GM12878 (cell line): Measurements from ENCODE around the gene GPBAR1. TPM values are rescaled to one million over a fixed set of nuclear protein-coding genes. Genes with fewer than 3 reads are reported as not detected.

Source experiments
- ATF2 ChIP-seq: IDR thresholded peaks from 2 replicates; pipeline ENCODE4 v1.6.1; 2012; ENCODE audit warnings: low read length, inconsistent platforms
- ATF7 ChIP-seq: fragments of 450-650 bp; IDR thresholded peaks from 2 replicates; pipeline ENCODE4 v1.6.1; 2016; ENCODE audit warnings: low read depth, mild to moderate bottlenecking
- BHLHE40 ChIP-seq, 2 experiments: fragments of 450-650 bp in 1 of 2; IDR thresholded peaks; 2 replicates each; pipeline ENCODE4 v1.6.1; 2011 to 2017; ENCODE audit warnings: low read depth in 2 of 2, borderline replicate concordance in 1 of 2, improper control_type of control experiment in 1 of 2, low read length in 1 of 2, mild to moderate bottlenecking in 1 of 2
- CBX3 ChIP-seq: fragments of 200-600 bp; sonication (generic); IDR thresholded peaks from 2 replicates; pipeline ENCODE4 v1.6.1; 2016; ENCODE audit warnings: low read depth, borderline replicate concordance
- CHD1 ChIP-seq: IDR thresholded peaks from 2 replicates; pipeline ENCODE4 v1.6.1; 2012; ENCODE audit warnings: low read depth, low read length, improper control_type of control experiment
- FOXK2 ChIP-seq: fragments of 450-650 bp; IDR thresholded peaks from 2 replicates; pipeline ENCODE4 v1.6.1; 2017; ENCODE audit warnings: mild to moderate bottlenecking, moderate library complexity
- HDAC2 ChIP-seq: fragments of 200-600 bp; sonication (generic); IDR thresholded peaks from 2 replicates; pipeline ENCODE4 v1.6.1; 2017
- HDAC6 ChIP-seq: fragments of 200-600 bp; sonication (generic); IDR thresholded peaks from one replicate; pipeline ENCODE4 v1.8.0; 2017; ENCODE audit warnings: antibody characterized with exemption; ENCODE audit not compliant: unreplicated experiment
- IRF4 ChIP-seq: IDR thresholded peaks from 2 replicates; pipeline ENCODE4 v1.6.1; 2011; ENCODE audit warnings: low read depth, low read length
- JUNB ChIP-seq: IDR thresholded peaks from 2 replicates; pipeline ENCODE4 v1.6.1; 2016; ENCODE audit warnings: antibody characterized with exemption, mild to moderate bottlenecking
- MEF2A ChIP-seq: IDR thresholded peaks from 2 replicates; pipeline ENCODE4 v1.6.1; 2011; ENCODE audit warnings: low read depth, mild to moderate bottlenecking, low read length, moderate library complexity; ENCODE audit not compliant: insufficient read depth
- MTA3 ChIP-seq: IDR thresholded peaks from 2 replicates; pipeline ENCODE4 v1.6.1; 2012; ENCODE audit warnings: low read length, inconsistent platforms, borderline replicate concordance
- MXI1 ChIP-seq: fragments of 150-350 bp; IDR thresholded peaks from 2 replicates; pipeline ENCODE4 v1.6.1; 2011; ENCODE audit warnings: low read depth, mild to moderate bottlenecking, inconsistent platforms, low read length, improper control_type of control experiment
- NFXL1 ChIP-seq: fragments of 450-650 bp; IDR thresholded peaks from 2 replicates; pipeline ENCODE4 v1.6.1; 2017; ENCODE audit warnings: antibody characterized with exemption, mild to moderate bottlenecking, borderline replicate concordance
- PBX3 ChIP-seq: IDR thresholded peaks from 2 replicates; pipeline ENCODE4 v1.6.1; 2011; ENCODE audit warnings: mild to moderate bottlenecking, low read depth, low read length, moderate library complexity; ENCODE audit not compliant: insufficient replicate concordance
- PKNOX1 ChIP-seq: fragments of 450-650 bp; IDR thresholded peaks from 2 replicates; pipeline ENCODE4 v1.6.1; 2016; ENCODE audit warnings: mild to moderate bottlenecking
- POLR2A ChIP-seq: IDR thresholded peaks from 2 replicates; pipeline ENCODE4 v1.6.1; 2011; ENCODE audit warnings: low read depth, mild to moderate bottlenecking, low read length
- RUNX3 ChIP-seq: IDR thresholded peaks from 2 replicates; pipeline ENCODE4 v1.6.1; 2012; ENCODE audit warnings: low read length, inconsistent platforms
- SMAD1 ChIP-seq: fragments of 450-650 bp; IDR thresholded peaks from 2 replicates; pipeline ENCODE4 v1.6.1; 2018; ENCODE audit warnings: mild to moderate bottlenecking, low read depth; ENCODE audit not compliant: partially characterized antibody
- YY1 ChIP-seq: IDR thresholded peaks from 2 replicates; pipeline ENCODE4 v1.6.1; 2011; ENCODE audit warnings: low read depth, mild to moderate bottlenecking, low read length
- ZBED1 ChIP-seq: IDR thresholded peaks from 2 replicates; pipeline ENCODE4 v1.6.1; 2016; ENCODE audit warnings: borderline replicate concordance
- polyA plus RNA-seq, 11 experiments: library from polyadenylated mRNA; depleted of rRNA in 4 of 11; unstranded in 6 of 11; stranded (reverse) in 5 of 11; fragments of >200 nt; fragmentation: Nextera tagmentation in 4 of 11; fragmentation: Illumina TruSeq in 1 of 11; extraction: Ambion mirVana in 4 of 11; extraction: Trizol in 1 of 11; gene quantifications; 1 replicate in 1 of 11; 2 replicates in 10 of 11; pipeline versions ENCODE4 v1.2.1 to v1.2.3, GENCODE V29; 2011 to 2016; ENCODE audit warnings: inconsistent platforms in 2 of 11, missing spikeins in 2 of 11, low read depth in 1 of 11
- total RNA-seq, 4 experiments: library from RNA; depleted of rRNA in 3 of 4; stranded (reverse); fragments of >200 nt in 3 of 4; fragmentation: Illumina TruSeq in 1 of 4; extraction: Trizol in 1 of 4; gene quantifications; 2 replicates each; pipeline versions ENCODE4 v1.2.1 to v1.2.3, GENCODE V29; 2013 to 2021
- TF ChIP-seq, protein P1 (sequence below): fragments of 450-650 bp; IDR thresholded peaks from 2 replicates; pipeline ENCODE4 v1.6.1; 2017; ENCODE audit warnings: borderline replicate concordance
- TF ChIP-seq, protein P2 (sequence below): IDR thresholded peaks from 2 replicates; pipeline ENCODE4 v1.6.1; 2012; ENCODE audit warnings: low read depth, low read length, improper control_type of control experiment
- TF ChIP-seq, protein P3 (sequence below): fragments of 450-650 bp; formaldehyde crosslinking; IDR thresholded peaks from 2 replicates; pipeline ENCODE4 v1.5.0; 2022; ENCODE audit warnings: mild to moderate bottlenecking, missing genetic modification characterization

The GPBAR1 gene
- total and polyA plus RNA-seq, 10 of the 15 experiments (the other 5 are each of a cell fraction or from before 2014, with no cell fraction given): 0.03 to 0.36 (median 0.11) TPM; not detected in 3

- TF ChIP-seq ATF2 (peak; percentile 81), NFXL1 (no peak), POLR2A (no peak), CBX3 (no peak), ZBED1 (no peak; the same call in 1 of the 2 replicates), SMAD1 (no peak), MXI1 (0 out of 2 replicates have a peak, but pooled peaks have one; percentile 29), MTA3 (peak; percentile 75; the same call in 1 of the 2 replicates), BHLHE40 (IDR thresholded peaks at IDR 0.05; ENCODE audit: borderline replicate concordance in 1 of 2, low read depth in 2 of 2, low read length in 1 of 2) (peak; percentile 37 to 64; a peak in 1 of 4 replicates), PKNOX1 (no peak), HDAC2 (no peak), RUNX3 (peak; percentile 93), HDAC6 (no peak), YY1 (0 out of 2 replicates have a peak, but pooled peaks have one; percentile 13), FOXK2 (no peak), CHD1 (no peak), MEF2A (peak; percentile 94), PBX3 (no peak), IRF4 (peak; percentile 66; the same call in 1 of the 2 replicates), ATF7 (peak; percentile 75), JUNB (peak; percentile 77)
- TF ChIP-seq, protein P1, sequence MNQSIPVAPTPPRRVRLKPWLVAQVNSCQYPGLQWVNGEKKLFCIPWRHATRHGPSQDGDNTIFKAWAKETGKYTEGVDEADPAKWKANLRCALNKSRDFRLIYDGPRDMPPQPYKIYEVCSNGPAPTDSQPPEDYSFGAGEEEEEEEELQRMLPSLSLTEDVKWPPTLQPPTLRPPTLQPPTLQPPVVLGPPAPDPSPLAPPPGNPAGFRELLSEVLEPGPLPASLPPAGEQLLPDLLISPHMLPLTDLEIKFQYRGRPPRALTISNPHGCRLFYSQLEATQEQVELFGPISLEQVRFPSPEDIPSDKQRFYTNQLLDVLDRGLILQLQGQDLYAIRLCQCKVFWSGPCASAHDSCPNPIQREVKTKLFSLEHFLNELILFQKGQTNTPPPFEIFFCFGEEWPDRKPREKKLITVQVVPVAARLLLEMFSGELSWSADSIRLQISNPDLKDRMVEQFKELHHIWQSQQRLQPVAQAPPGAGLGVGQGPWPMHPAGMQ: no peak
- TF ChIP-seq, protein P2, sequence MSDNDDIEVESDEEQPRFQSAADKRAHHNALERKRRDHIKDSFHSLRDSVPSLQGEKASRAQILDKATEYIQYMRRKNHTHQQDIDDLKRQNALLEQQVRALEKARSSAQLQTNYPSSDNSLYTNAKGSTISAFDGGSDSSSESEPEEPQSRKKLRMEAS: no peak
- TF ChIP-seq, protein P3, sequence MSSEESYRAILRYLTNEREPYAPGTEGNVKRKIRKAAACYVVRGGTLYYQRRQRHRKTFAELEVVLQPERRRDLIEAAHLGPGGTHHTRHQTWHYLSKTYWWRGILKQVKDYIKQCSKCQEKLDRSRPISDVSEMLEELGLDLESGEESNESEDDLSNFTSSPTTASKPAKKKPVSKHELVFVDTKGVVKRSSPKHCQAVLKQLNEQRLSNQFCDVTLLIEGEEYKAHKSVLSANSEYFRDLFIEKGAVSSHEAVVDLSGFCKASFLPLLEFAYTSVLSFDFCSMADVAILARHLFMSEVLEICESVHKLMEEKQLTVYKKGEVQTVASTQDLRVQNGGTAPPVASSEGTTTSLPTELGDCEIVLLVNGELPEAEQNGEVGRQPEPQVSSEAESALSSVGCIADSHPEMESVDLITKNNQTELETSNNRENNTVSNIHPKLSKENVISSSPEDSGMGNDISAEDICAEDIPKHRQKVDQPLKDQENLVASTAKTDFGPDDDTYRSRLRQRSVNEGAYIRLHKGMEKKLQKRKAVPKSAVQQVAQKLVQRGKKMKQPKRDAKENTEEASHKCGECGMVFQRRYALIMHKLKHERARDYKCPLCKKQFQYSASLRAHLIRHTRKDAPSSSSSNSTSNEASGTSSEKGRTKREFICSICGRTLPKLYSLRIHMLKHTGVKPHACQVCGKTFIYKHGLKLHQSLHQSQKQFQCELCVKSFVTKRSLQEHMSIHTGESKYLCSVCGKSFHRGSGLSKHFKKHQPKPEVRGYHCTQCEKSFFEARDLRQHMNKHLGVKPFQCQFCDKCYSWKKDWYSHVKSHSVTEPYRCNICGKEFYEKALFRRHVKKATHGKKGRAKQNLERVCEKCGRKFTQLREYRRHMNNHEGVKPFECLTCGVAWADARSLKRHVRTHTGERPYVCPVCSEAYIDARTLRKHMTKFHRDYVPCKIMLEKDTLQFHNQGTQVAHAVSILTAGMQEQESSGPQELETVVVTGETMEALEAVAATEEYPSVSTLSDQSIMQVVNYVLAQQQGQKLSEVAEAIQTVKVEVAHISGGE: no peak
Observed at GRCh38 chr2:218229239-218229638, 31.6 kb upstream of the GPBAR1 start (continued).
